Endodermal cell (in vitro differentiated cells): ENCODE results near the gene RCOR1. TPM values are rescaled to one million over a fixed set of nuclear protein-coding genes. Genes with fewer than 3 reads are reported as not detected.
A peak's percentile ranks its signal among the peaks of the same experiment; 100 is the strongest.

Experiments used
- DNase-seq: peaks from one replicate; pipeline ENCODE4 v3.0.0-alpha.2; 2017
- H3K27ac ChIP-seq: 2 replicates; pipeline ENCODE4 v1.5.1; 2013; ENCODE audit warnings: mild to moderate bottlenecking, low read depth, low read length, moderate library complexity
- H3K27me3 ChIP-seq: 2 replicates; pipeline ENCODE4 v1.6.1; 2013; ENCODE audit warnings: mild to moderate bottlenecking, low read length, moderate library complexity; ENCODE audit not compliant: insufficient read depth, control insufficient read depth, poor library complexity, severe bottlenecking
- H3K36me3 ChIP-seq: 2 replicates; pipeline ENCODE4 v1.7.0; 2013; ENCODE audit warnings: mild to moderate bottlenecking, low read length, moderate library complexity; ENCODE audit not compliant: control insufficient read depth, insufficient read depth
- H3K4me1 ChIP-seq: one replicate; pipeline ENCODE4 v1.7.0; 2013; ENCODE audit warnings: low read length; ENCODE audit not compliant: control insufficient read depth, insufficient read depth
- H3K4me3 ChIP-seq: 2 replicates; pipeline ENCODE4 v1.5.1; 2013; ENCODE audit warnings: mild to moderate bottlenecking, low read length, moderate library complexity
- H3K9ac ChIP-seq: 2 replicates; pipeline ENCODE4 v1.6.1; 2013; ENCODE audit warnings: mild to moderate bottlenecking, low read length, moderate library complexity; ENCODE audit not compliant: poor library complexity, severe bottlenecking; ENCODE audit errors: extremely low read depth
- H3K9me3 ChIP-seq: 2 replicates; pipeline ENCODE4 v1.6.1; 2013; ENCODE audit warnings: mild to moderate bottlenecking, low read length, moderate library complexity; ENCODE audit not compliant: control insufficient read depth
- H3K27ac Mint-ChIP-seq: 2 replicates; pipeline ENCODE4 v1.8.0; 2020; ENCODE audit warnings: mixed read lengths
- H3K27me3 Mint-ChIP-seq: 2 replicates; pipeline ENCODE4 v1.8.0; 2021; ENCODE audit warnings: mild to moderate bottlenecking, mixed read lengths; ENCODE audit not compliant: insufficient read depth
- H3K36me3 Mint-ChIP-seq: 2 replicates; pipeline ENCODE4 v1.8.0; 2020; ENCODE audit warnings: low read depth, mixed read lengths
- H3K4me1 Mint-ChIP-seq: 2 replicates; pipeline ENCODE4 v1.8.0; 2020; ENCODE audit warnings: mixed read lengths
- H3K4me3 Mint-ChIP-seq: 2 replicates; pipeline ENCODE4 v1.8.0; 2020; ENCODE audit warnings: mild to moderate bottlenecking, moderate library complexity, mixed read lengths
- H3K9me3 Mint-ChIP-seq: 2 replicates; pipeline ENCODE4 v1.8.0; 2020; ENCODE audit warnings: mild to moderate bottlenecking, mixed read lengths
- WGBS, 2 experiments: methylation state at CpG; one replicate each; pipeline versions ENCODE4 v1.1.5 to v1.1.7; 2013; ENCODE audit warnings: missing lambda C conversion rate in 2 of 2, mixed read lengths in 1 of 2; ENCODE audit not compliant: insufficient coverage in 1 of 2, insufficient read length in 1 of 2; 5-methylcytosine and 5-hydroxymethylcytosine counted together
- total RNA-seq, 2 donors: library from RNA; stranded (reverse); fragmentation: NEBNext Ultra II Directional in 1 of 2; extraction: Animal tissue kit (Norgen Biotek cat#: 25700) in 1 of 2; gene quantifications; 2 replicates in 1 of 2; 3 replicates in 1 of 2; pipeline ENCODE4 v1.2.1, GENCODE V29; 2021
- TF ChIP-seq, protein P1 (sequence below): fragments of 200-600 bp; sonication (generic); conservative IDR thresholded peaks from 2 replicates; pipeline ENCODE4 v1.5.0; 2021; ENCODE audit warnings: antibody characterized with exemption, mild to moderate bottlenecking

The RCOR1 gene
- total RNA-seq, 2 donors from 2014 or later, result 30.3 to 31.5 TPM

DNA sequence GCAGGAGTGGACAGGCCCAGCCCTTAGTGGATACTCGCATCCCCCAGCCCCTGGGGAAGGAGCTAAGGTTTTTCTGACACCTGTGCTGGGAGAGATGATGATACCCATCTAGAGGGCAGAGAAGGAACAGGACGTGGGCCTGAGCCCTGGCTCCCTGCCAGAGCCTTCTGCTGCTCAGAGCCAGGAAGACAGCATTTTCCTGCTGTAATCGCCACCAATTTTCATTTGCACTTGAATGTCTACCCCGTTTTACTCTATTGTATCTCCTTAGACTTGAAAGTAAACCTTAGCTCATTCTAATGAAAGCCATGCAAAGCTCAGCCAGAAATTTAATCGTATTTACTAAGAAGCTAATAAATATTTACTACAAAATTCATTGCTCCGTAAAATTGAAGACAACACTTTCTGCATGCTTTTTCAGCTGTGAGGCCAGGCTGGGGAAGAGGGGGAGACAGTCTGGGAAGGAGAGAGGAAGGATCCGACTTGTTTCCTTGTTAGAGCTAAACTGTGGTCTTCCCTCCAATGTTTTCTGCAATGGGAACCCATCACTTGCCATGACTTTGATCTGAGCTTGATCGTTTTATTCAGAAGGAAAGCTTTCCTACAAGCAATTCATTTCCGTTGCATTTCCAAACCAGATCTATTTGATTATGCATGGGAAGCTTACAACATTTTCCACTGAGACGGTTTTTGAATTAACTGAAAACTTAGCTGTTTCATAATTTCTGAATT, 167.2 kb downstream of the RCOR1 start:
- peaks cover 2% of the 10 kb centered on the region for H3K27me3 Mint-ChIP-seq

DNA sequence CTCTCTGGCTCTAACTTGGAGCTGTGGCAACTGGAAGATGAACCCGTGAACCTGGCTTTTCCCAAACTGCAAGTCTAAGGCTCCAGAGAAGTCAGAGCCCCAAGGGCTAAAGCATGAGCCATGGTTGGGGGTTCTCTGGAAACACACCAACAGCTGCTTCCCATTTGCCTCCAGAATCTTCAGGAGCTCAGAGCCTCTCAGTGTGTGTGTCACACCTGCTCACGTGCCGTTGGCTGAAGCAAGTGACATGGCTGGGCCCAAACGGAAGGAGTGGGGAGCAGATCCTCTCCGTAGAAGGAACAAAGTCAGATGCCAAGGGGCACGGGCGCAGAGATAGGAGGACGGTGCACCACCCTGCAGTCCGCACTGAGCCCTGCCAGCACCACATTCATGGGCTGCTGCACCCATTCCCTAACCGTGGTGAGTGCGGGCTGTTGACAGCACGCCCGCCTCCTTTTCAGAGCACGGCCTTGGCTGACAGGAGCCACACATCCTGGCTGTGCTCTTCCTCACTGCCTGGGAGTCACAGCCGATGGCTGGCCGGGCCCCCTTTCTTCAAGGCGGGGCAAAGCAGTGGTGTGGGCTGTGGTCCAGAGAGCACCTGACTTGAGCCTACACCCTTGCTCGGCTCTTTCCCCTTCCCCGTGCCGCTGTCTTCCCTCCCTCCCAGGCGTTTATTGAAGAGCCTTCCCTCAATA, 168.2 kb downstream of the RCOR1 start:
- Mint-ChIP-seq H3K9me3 (peaks cover 3% of the 10 kb centered on the region), H3K27me3 (peaks cover 2% of the 10 kb centered on the region), H3K4me3 (no peak overlapping the region), H3K27ac (no peak overlapping the region), H3K4me1 (peaks cover 4% of the 10 kb centered on the region), H3K36me3 (no peaks in the 10 kb centered on the region)
- TF ChIP-seq, protein P1, sequence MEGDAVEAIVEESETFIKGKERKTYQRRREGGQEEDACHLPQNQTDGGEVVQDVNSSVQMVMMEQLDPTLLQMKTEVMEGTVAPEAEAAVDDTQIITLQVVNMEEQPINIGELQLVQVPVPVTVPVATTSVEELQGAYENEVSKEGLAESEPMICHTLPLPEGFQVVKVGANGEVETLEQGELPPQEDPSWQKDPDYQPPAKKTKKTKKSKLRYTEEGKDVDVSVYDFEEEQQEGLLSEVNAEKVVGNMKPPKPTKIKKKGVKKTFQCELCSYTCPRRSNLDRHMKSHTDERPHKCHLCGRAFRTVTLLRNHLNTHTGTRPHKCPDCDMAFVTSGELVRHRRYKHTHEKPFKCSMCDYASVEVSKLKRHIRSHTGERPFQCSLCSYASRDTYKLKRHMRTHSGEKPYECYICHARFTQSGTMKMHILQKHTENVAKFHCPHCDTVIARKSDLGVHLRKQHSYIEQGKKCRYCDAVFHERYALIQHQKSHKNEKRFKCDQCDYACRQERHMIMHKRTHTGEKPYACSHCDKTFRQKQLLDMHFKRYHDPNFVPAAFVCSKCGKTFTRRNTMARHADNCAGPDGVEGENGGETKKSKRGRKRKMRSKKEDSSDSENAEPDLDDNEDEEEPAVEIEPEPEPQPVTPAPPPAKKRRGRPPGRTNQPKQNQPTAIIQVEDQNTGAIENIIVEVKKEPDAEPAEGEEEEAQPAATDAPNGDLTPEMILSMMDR, result no peak
- Histone ChIP-seq H3K9ac (no peak overlapping the region), H3K27ac (no peak overlapping the region), H3K9me3 (no peaks in the 10 kb centered on the region), H3K4me3 (no peak overlapping the region), H3K36me3 (no peaks in the 10 kb centered on the region), H3K27me3 (no peaks in the 10 kb centered on the region), H3K4me1 (no peaks in the 10 kb centered on the region)
- peak; percentile 70 for DNase-seq
- 64 to 75% methylated on average over 13 to 21 of the region's 21 CpGs for WGBS, 2 experiments

More for the DNA sequence above, 167.2 kb downstream of the RCOR1 start:
- H3K36me3 ChIP-seq, result no peaks in the 10 kb centered on the region
- no peak overlapping the region for H3K27ac Mint-ChIP-seq
- H3K4me3 Mint-ChIP-seq, result no peak overlapping the region
- no peak overlapping the region for H3K27ac ChIP-seq
- H3K4me1 Mint-ChIP-seq, result peaks cover 4% of the 10 kb centered on the region
- H3K4me1 ChIP-seq, result no peaks in the 10 kb centered on the region
- H3K27me3 ChIP-seq, result no peaks in the 10 kb centered on the region
- 72 to 76% methylated on average over 7 to 10 of the region's 10 CpGs for WGBS, 2 experiments
- TF ChIP-seq, protein P1, result peak; percentile 29
- H3K36me3 Mint-ChIP-seq, result no peaks in the 10 kb centered on the region
- H3K9me3 ChIP-seq, result no peaks in the 10 kb centered on the region
- no peak overlapping the region for H3K9ac ChIP-seq
- H3K9me3 Mint-ChIP-seq, result peaks cover 3% of the 10 kb centered on the region
- no peak overlapping the region for H3K4me3 ChIP-seq
- DNase-seq, result no peak

DNA sequence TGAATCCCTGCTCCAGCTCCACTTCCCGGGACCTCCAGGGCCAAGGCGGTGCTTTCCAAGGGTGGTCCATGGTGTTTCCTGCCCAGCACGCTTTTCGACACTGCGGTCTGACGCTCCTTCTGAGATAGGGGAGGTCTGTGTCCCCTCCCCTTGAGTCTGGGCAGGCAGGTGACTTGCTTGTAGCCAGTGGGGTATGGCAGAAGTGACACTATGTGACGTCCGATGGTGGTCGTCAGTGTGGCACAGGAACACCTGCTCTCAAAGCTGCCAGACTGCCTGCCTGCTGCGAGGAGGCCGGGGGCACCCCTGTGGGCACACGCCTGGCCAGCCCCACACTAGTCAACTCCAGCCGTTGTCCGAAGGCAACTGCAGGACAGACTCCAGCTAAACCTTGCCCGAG, 168.8 kb downstream of the RCOR1 start:
- Mint-ChIP-seq H3K27me3 (peaks cover 2% of the 10 kb centered on the region), H3K4me1 (peaks cover 4% of the 10 kb centered on the region), H3K9me3 (peaks cover 3% of the 10 kb centered on the region), H3K27ac (no peak overlapping the region), H3K4me3 (no peak overlapping the region), H3K36me3 (no peaks in the 10 kb centered on the region)
- no peak for DNase-seq
- Histone ChIP-seq H3K9ac (no peak overlapping the region), H3K27ac (no peak overlapping the region), H3K9me3 (no peaks in the 10 kb centered on the region), H3K27me3 (no peaks in the 10 kb centered on the region), H3K4me3 (no peak overlapping the region), H3K36me3 (no peaks in the 10 kb centered on the region), H3K4me1 (no peaks in the 10 kb centered on the region)
- 85 to 100% methylated on average over 5 to 15 of the region's 15 CpGs for WGBS, 2 experiments
- TF ChIP-seq, protein P1, result no peak
